Right lobe of liver (tissue), 6 donors: ENCODE measurements around the gene WDR75. TPM values are rescaled to one million over a fixed set of nuclear protein-coding genes. Genes with fewer than 3 reads are reported as not detected.

ENCODE experiments used
- ATAC-seq, 4 donors: fragments of 200-7000 bp; cut with Tn5 transposase; one replicate each; pipeline ENCODE4 v1.9.1; 2020; ENCODE audit warnings: mild to moderate bottlenecking in 4 of 4, moderate library complexity in 4 of 4
- DNase-seq, 3 donors: peaks; one replicate each; pipeline ENCODE4 v3.0.0-alpha.2; 2020
- H3K27ac ChIP-seq, 3 donors: fragments of 200-600 bp; one replicate each; pipeline ENCODE4 v1.8.0; 2022
- H3K27me3 ChIP-seq, 2 donors: fragments of 200-600 bp; one replicate each; pipeline ENCODE4 v1.8.0; 2022
- H3K36me3 ChIP-seq, 4 donors: fragments of 200-600 bp; sonication (generic) in 1 of 4; one replicate each; pipeline versions ENCODE4 v1.5.1 to v1.8.0; 2017 to 2022; ENCODE audit warnings: control low read depth in 1 of 4
- H3K4me1 ChIP-seq, 4 donors: fragments of 200-600 bp; sonication (generic) in 1 of 4; one replicate each; pipeline versions ENCODE4 v1.5.1 to v1.8.0; 2017 to 2022; ENCODE audit warnings: control low read depth in 1 of 4
- H3K4me3 ChIP-seq, 3 donors: fragments of 200-600 bp; one replicate each; pipeline ENCODE4 v1.8.0; 2022
- H3K9me3 ChIP-seq, 4 donors: fragments of 200-600 bp; sonication (generic) in 1 of 4; one replicate each; pipeline versions ENCODE4 v1.5.1 to v1.8.0; 2017 to 2022; ENCODE audit warnings: control low read depth in 1 of 4
- CTCF ChIP-seq, 4 donors: fragments of 200-600 bp in 3 of 4; fragments of 450-650 bp in 1 of 4; IDR thresholded peaks; one replicate each; pipeline versions ENCODE4 v1.5.1 to v1.8.0; 2016 to 2022; ENCODE audit warnings: antibody characterized with exemption in 4 of 4, mild to moderate bottlenecking in 2 of 4
- POLR2A ChIP-seq: fragments of 450-650 bp; IDR thresholded peaks from one replicate; pipeline ENCODE4 v1.6.1; 2017; ENCODE audit warnings: antibody characterized with exemption, mild to moderate bottlenecking
- WGBS: methylation state at CpG from one replicate; pipeline ENCODE4 v1.1.6; 2018; ENCODE audit warnings: low coverage, low lambda C conversion rate; ENCODE audit not compliant: insufficient coverage; ENCODE audit errors: missing lambda C conversion rate; 5-methylcytosine and 5-hydroxymethylcytosine counted together
- intact Hi-C, 2 donors: fragments of 100-400 bp; cut with DNase I; formaldehyde crosslinking; loops; one replicate each; pipeline versions ENCODE4 v1.11.2 to v1.14.1; 2022
- total RNA-seq, 6 experiments: library from RNA; depleted of rRNA in 2 of 6; stranded (reverse); fragments of >200 nt in 2 of 6; fragmentation: NEBNext Ultra II Directional in 3 of 6; extraction: Animal tissue kit (Norgen Biotek cat#: 25700) in 3 of 6; gene quantifications; one replicate each; pipeline versions ENCODE4 v1.1.0 to v1.2.4, GENCODE V29; 2016 to 2023
- donor health status: DM: no; HTN: yes; CAD: no.
- donor health status: DM: no; HTN: no; CAD: no.
- donor health status: DM: no; HTN: no; CAD: no.
- donor health status: DM: no; HTN: yes; CAD: no.
- donor health status: DM: no; HTN: yes; CAD: no.

Gene WDR75
- total RNA-seq, 6 experiments from 2014 or later = 7.5 to 19.5 (median 11.8) TPM

- WGBS = 73% methylated on average over 2 of the region's 2 CpGs
- Histone ChIP-seq H3K36me3 (no peaks in the 10 kb centered on the region), H3K4me3 (no peak overlapping the region), H3K4me1 (no peaks in the 10 kb centered on the region), H3K27ac (no peak overlapping the region), H3K27me3 (no peaks in the 10 kb centered on the region), H3K9me3 (no peaks in the 10 kb centered on the region)
- intact Hi-C loops = no loop called here
- DNase-seq (no peak), ATAC-seq (no peak)
- no peak for TF ChIP-seq POLR2A
- TF ChIP-seq CTCF (IDR thresholded peaks at IDR 0.05) = no peak
These were observed 60.2 kb downstream of the WDR75 start for GRCh38 chr2:189501487-189501886.

DNA sequence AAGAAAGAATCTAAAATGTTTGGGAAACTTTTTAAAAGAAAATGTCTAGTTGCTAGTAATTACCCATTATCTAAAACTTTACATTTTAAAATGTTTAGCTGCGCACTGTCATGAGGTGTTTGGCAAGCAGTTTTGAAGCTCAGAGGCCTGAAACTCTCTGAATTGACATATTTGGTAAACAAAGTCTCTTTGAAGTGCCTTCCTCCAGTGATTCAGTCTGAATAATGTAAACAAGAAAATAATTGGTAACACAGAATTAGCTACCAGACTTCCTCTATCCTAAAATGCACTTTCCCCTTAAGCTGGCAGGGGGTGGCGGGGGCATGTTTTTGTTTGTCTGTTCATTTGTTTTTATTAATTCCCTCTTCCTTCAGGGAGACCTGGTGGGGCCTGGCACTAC, 61.4 kb downstream of the WDR75 start:
- 83% methylated on average over 2 of the region's 2 CpGs for WGBS
- no peaks in the 10 kb centered on the region for H3K27me3 ChIP-seq
- DNase-seq (no peak), ATAC-seq (no peak)
- H3K9me3 ChIP-seq = no peaks in the 10 kb centered on the region
- H3K4me1 ChIP-seq = no peaks in the 10 kb centered on the region
- TF ChIP-seq POLR2A (no peak), CTCF (IDR thresholded peaks at IDR 0.05) (no peak)
- intact Hi-C loops = no loop called here
- no peak overlapping the region for H3K4me3 ChIP-seq
- H3K36me3 ChIP-seq = no peaks in the 10 kb centered on the region
- H3K27ac ChIP-seq = no peak overlapping the region

DNA sequence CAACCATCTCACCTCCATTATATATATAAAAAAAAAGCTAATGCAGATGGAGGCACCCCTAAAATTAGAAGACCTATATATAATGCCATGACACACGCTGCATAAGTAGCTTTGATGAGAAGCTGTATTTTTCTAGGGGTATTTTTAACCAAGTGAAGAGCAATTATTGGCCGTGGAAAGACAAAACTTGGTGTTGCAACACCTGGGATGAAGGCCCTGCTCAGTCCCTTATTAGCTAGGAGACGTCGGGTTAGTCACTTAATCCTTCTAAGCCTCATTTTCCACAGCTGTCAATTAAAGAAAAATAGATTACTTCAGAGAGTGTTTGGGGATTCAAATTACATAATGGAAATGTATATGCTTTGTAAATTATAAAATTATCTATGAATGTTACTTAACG, 63.0 kb downstream of the WDR75 start:
- intact Hi-C loops = no loop called here
- H3K9me3 ChIP-seq = no peaks in the 10 kb centered on the region
- H3K4me1 ChIP-seq = no peaks in the 10 kb centered on the region
- H3K36me3 ChIP-seq = no peaks in the 10 kb centered on the region
- no peaks in the 10 kb centered on the region for H3K27me3 ChIP-seq
- TF ChIP-seq CTCF (IDR thresholded peaks at IDR 0.05) = no peak
- no peak for TF ChIP-seq POLR2A
- WGBS = 88% methylated on average over 5 of the region's 5 CpGs
- ATAC-seq (no peak), DNase-seq (no peak)
- H3K4me3 ChIP-seq = no peak overlapping the region
- H3K27ac ChIP-seq = no peak overlapping the region

- Histone ChIP-seq H3K4me1 (no peaks in the 10 kb centered on the region), H3K9me3 (no peaks in the 10 kb centered on the region), H3K4me3 (no peak overlapping the region), H3K27me3 (no peaks in the 10 kb centered on the region), H3K27ac (no peak overlapping the region), H3K36me3 (no peaks in the 10 kb centered on the region)
- WGBS = 70% methylated on average over 2 of the region's 2 CpGs
- TF ChIP-seq POLR2A (no peak), CTCF (IDR thresholded peaks at IDR 0.05) (no peak)
- intact Hi-C loops = no loop called here
- DNase-seq = no peak
- ATAC-seq = no peak
These were observed 64.2 kb downstream of the WDR75 start for GRCh38 chr2:189505492-189505891.

DNA sequence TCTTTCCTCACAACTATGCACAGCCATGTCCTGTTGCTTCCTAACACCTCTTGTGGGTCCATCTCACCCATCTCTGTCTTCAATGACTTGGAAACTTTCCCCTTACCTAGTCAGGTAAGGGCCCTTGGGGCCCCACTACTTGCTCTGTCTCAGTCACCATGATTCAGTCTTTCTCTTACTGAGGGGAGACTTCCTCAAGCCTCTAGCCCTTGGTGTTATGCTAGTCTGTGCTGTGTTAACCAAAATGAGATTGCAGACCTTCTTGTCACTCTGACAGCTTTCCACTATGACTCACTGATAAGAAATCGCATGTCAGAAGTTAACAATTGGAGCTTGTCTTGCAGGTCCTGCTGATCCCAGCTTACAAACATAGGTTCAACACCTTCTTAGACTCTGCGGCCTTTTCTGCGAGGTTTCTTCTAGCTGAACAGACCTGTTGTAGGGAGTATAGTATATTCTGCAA, 65.3 kb downstream of the WDR75 start:
- Histone ChIP-seq H3K9me3 (no peaks in the 10 kb centered on the region), H3K27me3 (no peaks in the 10 kb centered on the region), H3K36me3 (no peaks in the 10 kb centered on the region), H3K27ac (no peak overlapping the region), H3K4me3 (no peak overlapping the region), H3K4me1 (no peaks in the 10 kb centered on the region)
- DNase-seq = no peak
- 67% methylated on average over 3 of the region's 3 CpGs for WGBS
- intact Hi-C loops = no loop called here
- TF ChIP-seq CTCF (IDR thresholded peaks at IDR 0.05) = no peak
- no peak for TF ChIP-seq POLR2A
- ATAC-seq = peak in 3 of 4 donors; percentile 24 to 88 (median 38)
